Stimulated activated CD8-positive, alpha-beta memory T cell treated with anti-CD3 and anti-CD28 coated beads, Interleukin-15, amount 100 ng/mL, for 4 hours (primary cell): ENCODE results near the gene KRI1.

Source experiments
- DNase-seq, 2 donors: peaks; one replicate each; pipeline ENCODE4 v3.0.0-alpha.2; 2020; ENCODE audit warnings: low read depth in 2 of 2

The KRI1 gene

DNA sequence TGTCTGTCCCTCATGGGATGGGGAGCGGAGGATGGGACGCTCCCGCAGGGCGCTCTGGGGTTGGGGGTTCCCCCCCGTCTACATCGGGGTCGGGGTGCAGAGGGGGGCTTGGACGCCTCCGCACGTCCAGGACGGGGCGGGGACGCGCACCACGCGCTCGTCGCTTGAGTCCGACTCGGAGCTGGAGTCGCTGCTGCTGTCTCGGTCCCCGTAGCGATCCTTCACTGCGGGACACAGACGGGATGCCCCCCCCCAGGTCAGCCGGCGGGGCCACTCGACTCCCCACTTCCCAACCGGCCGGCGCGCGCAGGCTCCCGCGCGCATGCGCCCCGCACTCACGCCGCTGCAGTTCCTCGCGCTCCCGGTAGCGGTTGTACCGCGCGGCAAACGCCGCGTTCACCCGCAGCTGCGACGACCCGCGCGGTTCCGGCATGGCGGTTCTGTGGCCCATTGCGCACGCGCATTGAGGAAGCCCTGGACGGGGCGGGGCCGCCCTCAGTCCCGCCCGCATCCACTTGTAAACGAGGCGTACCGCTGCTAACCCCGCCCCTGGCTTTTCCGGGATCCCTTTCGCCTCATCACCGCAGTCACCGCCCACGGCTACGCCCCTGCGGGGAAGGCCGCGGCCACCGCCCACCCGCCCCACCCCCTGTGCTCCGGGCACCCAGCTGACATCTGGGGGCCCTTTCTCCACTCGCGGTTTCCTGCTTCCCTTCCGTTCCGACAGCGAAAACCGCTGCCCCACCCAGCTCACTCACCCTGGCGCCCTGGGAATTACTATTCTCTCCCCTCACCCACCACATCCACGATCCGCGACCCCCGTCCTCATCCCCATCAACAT, at the start of gene KRI1:
KRI1 (minus strand) TSS at position 444 of the 841 bp plus-strand sequence; CDS start at position 433, 11 bp downstream.
- peak; percentile 95 to 97 for DNase-seq

- no peak for DNase-seq
Measured at GRCh38 chr19:10612499-10613119, 46.8 kb upstream of the KRI1 start.

DNA sequence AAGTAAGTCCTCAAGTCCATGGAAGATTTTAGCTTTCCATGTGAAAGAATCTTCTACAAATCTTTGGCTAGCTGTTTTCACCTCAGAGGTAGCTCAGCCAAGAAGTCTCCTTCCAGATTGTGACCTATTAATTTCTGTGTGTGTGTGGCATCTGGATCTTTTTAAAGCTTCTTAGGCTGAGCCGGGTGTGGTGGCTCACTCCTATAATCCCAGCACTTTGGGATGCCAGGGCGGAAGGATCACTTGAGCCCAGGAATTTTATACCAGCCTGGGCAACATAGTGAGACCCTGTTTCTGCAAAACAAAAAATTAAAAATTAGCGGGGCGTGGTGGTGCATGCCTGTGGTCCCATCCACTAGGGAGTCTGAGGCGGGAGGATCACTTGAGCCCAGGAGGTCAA, 46.1 kb upstream of the KRI1 start:
- DNase-seq, result no peak

GRCh38 chr19:10604460-10604980, 38.7 kb upstream of the KRI1 start:
- no peak for DNase-seq

- DNase-seq, result no peak
Measured at GRCh38 chr19:10603873-10604459, 38.2 kb upstream of the KRI1 start.

DNA sequence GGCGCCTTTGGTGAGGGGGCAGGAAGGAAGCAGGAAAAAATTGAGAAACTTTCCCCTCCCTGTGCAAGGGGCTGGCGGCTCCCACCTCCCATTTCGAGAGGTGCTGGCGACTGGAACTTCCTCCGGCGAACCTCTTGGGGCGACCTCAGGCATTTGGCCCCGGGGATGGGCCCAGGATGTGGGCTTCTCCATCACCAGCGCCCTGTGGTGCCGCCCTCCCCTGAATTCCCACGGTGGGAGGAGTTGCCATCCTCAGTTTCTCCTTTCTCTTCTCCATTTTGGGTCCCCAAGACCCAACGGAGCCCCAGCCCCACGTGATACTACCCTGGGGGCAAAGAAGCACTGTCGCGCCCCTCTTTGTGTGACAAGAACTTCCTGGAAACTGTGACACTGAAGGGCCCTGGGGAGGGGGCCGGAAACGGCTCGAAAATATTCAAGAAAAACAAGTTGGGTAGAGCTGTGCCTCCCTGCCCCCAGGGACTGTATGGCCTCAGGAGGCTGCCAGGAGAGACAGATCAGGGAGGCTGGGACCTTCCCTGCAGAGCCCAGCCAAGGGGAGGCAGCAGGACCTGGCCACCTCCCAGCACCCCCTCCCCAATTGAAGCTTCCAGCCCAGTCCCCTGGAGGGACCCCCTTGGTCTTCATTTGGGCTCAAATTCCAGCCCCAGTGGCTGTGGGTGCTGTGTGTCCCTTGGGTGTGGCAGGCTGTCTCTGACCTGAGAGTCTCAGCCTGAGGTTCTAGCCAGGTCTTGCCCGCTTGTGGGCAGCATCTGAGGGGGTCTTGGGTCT, 37.5 kb upstream of the KRI1 start:
- peak; percentile 63 to 78 for DNase-seq

DNA sequence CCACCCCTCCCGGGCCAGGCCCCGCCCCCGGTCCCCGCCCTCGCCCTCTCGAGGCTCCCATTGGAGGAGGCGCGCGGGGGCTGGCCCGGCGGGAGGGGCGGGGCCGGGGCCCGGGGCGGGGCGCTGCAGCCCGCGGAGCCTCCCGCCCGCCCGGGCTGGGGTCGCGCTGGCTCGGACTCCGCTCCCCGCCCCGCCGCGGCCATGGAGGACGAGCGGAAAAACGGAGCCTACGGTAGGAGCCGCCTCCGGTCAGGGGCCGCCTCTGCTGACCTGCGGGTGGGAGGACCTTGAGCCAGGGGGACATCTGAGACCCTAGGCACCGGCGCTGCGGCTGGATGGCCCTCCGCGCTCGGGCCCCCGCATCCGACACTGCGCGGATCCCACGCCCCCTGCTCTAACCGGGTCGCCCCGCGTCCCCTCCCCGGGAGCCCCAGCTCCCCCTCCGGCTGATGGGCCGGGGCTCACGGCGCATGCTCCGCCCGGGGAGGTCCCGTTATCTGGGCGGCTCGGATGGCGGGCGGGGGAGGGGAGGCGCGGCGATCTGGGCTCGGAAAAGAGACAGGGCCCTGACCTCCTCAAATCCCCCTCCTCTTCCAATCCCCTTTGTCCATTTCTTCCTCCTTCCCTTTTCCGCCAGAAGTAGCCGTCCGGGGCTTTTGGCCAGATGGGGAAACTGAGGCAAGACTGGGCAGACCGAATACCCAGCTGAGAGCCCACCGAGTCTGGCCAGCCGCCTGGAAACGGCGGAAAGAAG, 36.7 kb upstream of the KRI1 start:
- peak; percentile 74 to 76 for DNase-seq

DNA sequence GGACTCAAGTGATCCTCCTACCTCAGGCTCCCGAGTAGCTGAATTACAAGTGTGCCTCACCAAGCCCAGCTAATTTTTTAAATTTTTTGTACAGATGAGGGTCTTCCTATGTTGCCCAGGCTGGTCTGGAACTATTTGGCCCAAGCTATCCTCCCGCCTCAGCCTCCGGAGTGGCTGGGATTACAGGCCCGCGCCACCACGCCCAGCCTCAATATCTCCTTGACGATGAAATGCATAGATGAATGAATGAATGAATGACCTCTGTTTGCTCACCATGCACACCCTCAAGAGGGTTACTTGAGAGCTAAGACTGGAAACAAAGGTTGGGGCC, 36.2 kb upstream of the KRI1 start:
- no peak for DNase-seq

- no peak for DNase-seq
Measured at GRCh38 chr19:10600149-10600548, 34.3 kb upstream of the KRI1 start.

- no peak for DNase-seq
Measured at GRCh38 chr19:10593820-10594637, 28.2 kb upstream of the KRI1 start.

DNA sequence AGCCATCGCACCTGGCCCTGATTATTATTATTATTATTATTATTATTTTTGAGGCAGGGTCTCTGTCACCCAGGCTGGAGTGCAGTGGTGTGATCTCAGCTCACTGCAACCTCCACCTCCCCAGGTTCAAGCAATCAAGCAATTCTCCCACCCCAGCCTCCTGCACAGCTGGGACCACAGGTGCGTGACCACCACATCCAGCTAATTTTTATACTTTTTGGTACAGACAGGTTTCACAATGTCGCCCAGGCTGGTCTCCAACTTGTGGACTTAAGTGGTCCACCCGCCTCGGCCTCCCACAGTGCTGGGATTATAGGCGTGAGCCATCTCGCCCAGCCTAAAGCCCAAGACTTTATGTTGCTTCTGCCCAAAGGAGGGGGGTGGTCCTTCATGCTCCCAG, 27.3 kb upstream of the KRI1 start:
- DNase-seq, result no peak

- DNase-seq, result no peak
Measured at GRCh38 chr19:10587839-10588150, 22.0 kb upstream of the KRI1 start.

GRCh38 chr19:10587022-10587838, 21.4 kb upstream of the KRI1 start, which contains the start of gene AP1M2:
AP1M2 (minus strand) TSS chr19:10587312; CDS start chr19:10587231, 81 bp downstream.
- no peak for DNase-seq

GRCh38 chr19:10586396-10586795, 20.6 kb upstream of the KRI1 start:
- DNase-seq, result no peak

DNA sequence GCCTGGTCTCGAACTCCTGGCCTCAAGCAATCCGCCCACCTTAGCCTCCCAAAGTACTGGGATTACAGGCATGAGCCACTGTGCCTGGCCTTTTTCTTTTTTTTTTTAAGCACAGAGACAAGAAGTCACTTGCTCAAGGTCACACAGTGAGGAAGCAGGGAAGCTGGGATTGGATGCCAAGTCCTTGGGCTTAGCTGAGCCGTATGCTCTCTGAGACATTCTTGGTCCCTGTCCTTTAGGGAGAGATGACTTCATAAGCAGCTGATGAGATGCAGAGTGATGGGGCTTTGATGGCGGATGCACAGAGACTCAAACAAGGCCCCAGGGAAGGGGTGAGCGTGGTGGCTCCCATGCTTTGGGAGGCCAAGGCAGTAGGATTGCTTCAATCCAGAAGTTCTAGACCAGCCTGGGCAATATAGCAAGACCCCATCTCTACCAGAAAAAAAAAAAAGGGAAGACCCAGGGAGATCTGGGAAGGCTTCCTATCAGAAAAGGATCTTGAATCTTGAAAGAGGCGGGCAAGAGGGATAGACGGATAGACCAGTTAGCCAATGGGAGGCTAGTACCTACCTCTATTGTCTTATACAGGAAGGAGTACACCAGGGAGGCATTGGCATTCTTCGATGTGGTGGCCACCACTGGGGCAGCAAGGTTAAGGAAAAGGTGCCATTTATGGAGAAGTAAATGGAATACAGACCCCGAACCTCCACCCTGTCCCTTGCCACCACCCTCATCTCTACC, 17.4 kb upstream of the KRI1 start:
- no peak for DNase-seq

DNA sequence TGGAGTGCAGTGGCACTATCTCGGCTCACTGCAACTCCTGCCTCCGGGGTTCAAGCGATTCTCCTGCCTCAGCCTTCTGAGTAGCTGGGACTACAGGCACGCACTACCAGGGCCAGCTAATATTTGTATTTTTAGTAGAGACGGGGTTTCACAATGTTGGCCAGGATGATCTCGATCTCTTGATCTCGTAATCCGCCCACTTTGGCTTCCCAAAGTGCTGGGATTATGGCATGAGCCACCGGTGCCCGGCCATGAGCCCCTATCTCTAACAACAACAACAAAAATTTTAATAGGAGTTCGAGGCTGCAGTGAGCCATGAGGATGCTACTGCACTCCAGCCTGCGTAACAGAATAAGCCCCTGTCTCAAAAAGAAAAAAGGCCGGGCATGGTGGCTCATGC, 16.3 kb upstream of the KRI1 start:
- DNase-seq, result no peak

DNA sequence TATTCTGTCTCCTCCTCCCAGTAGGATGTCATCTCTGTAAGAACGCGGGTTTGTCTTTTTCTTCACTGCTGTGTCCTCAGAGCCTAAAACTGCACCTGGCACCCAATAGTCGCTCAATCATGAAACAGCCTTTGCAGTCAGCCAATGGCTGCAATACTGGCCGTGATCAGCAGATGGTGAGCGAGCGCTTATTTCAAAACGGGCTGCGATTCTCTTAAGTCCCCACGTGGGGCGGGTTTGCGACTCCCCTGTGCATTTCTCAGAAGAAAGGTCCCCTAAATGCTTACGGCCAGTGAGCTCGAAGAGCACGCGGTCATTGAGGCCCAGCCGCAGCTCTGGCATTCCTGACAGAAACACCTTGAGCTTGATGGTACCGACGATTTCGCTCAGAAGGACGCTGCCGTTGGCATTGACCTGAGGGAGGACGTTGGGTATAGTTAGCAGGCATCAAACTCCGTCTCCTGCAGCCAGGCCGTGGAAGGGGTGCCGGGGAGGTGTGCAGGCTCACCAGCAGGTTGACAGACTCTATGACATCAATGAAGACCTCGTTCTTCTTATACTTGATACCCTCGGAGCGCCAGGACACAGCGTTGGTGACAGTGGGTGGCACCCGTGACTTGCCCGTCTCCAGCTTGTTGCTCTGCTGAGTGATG, 15.3 kb upstream of the KRI1 start:
- DNase-seq, result peak; percentile 62 to 76

DNA sequence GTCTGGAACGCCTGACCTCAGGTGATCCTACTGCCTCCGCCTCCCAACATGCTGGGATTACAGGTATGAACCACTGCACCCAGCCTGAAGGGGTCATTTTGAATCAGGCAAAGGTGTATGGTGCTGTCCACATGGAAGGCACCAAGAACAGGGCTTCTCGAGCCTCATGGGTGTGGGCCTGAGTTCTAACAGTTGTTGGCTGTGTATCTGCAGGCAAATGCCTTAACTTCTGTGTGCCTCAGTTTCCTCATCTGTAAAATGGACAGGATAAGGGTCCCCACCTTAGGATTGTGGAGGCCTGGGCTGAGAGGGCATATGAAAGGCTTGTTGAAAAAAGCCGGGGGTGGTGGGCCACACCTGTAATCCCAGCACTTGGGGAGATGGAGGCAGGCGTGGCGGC, 12.1 kb upstream of the KRI1 start:
- DNase-seq, result no peak
